Islet of Langerhans (tissue), 1 donor: ENCODE measurements around the gene WNK1.
"Not testable (repeated sequence)": the region's sequence is repeated elsewhere in the genome, so short reads cannot be mapped to it uniquely, and the experiment has no call there.

Experiments used
- FAIRE-seq: peaks from one replicate; lab custom pipeline; 2011; peaks lifted over from hg19 to GRCh38; lab: Jason Lieb, UNC

WNK1 gene

DNA sequence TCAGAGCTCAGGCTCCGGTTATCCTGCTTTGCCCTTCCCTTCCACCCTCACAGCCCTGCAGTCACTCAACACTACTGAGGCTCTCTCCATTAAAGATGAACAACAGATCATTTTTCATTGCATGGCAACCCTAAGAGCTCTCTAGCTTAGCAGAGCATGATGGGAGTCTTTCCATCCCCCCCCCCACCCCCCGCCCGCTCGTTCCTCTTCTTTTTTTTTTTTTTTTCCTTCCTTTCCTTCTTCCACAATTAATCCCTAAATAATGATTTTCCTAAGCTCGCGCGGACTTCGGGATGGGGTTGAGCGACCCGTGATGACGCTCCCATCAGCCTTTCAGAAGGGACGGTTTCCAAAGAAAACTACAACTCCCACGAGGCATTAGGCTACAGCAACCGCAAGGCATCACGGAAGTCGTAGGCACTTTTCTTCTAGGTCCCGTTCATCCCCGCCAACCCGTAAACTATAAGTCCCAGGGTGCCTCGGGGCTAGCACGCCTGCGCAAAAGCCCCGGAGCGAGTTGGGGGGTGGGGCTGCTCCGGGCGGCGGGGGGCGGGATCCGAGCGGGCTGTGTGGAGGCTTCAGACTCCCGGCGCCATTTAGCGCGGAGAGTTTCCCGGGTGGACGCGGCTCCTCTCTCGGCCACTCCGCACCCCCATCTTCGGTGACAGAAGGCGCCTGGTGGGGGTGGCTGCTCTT is at the start of gene WNK1:
TSS of gene WNK1 (plus strand) at position 581 of the 696 bp plus-strand sequence. CDS start 987 bp downstream, outside the sequence.
- peak; percentile 95 for FAIRE-seq

DNA sequence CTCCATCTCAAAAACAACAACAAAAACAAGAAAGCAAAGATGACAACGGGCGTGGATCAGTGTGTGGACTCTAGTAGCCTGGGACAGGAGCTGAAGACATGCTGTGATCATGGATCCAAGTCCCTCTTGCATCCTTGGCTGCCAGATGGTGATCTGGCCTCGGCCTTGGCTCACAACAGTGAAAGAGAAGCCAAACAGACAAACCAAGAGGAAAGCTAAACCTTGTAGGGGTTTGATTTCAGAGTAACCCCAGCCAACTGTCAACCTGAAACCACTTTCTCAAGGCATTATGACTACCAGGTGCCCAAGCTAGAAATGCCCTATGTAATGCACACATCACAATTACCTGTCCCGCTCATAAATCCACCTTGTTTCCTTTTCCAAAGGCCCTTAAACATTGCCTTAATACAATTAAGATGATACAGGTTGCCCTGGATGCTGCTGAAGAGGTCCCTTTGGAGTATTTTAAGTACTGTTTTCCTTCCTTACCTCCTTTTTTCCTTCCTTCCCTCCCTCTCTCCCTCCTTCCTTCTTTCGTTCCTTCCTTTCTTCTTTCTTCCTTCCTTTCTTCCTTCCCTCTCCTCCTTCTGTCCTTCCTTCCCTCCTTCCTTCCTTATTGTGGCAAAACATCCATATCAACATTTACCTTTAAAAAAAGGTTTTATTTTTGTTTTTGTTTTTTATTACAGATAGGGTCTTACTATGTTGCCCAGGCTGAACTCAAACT is 47.7 kb upstream of the WNK1 start:
- FAIRE-seq = no peak

DNA sequence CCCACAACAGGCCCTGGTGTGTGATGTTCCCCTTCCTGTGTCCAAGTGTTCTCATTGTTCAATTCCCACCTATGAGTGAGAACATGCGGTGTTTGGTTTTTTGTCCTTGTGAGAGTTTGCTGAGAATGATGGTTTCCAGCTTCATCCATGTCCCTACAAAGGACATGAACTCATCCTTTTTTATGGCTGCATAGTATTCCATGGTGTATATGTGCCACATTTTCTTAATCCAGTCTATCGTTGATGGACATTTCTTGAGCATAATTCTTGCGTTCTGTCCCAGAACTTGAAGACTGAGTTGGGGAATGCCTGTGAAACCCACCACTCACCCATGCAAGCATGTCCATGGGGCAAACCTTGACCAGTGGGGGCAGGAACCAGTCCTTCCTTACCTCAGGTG is 44.3 kb upstream of the WNK1 start:
- FAIRE-seq = not testable (repeated sequence)

DNA sequence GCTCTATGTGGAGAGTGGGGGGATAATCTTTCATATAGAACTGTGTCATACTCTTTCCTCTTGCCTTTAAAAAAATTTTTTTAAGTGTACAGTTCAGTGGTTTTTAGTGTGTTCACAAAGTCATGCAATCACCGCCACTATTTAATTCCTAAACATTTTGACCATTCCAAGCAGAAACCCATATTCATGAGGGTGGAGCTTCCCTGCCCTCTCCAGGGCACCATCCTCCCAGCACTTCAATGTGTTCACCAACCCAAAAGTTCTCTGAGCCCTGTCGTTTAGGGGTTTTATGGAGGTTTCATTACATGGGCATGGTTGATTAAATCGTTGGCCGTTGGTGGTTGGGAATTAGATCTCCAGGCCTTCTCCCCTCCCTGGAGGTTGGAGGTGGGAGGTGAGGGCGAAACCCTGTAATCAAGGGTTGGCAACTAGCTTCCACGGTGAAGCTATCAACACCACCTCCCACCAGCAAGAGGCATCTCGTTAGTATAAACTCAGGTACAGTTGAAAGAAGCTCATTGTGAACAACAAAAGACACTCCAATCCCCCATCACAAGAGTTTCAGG is 42.8 kb upstream of the WNK1 start:
- no peak for FAIRE-seq

DNA sequence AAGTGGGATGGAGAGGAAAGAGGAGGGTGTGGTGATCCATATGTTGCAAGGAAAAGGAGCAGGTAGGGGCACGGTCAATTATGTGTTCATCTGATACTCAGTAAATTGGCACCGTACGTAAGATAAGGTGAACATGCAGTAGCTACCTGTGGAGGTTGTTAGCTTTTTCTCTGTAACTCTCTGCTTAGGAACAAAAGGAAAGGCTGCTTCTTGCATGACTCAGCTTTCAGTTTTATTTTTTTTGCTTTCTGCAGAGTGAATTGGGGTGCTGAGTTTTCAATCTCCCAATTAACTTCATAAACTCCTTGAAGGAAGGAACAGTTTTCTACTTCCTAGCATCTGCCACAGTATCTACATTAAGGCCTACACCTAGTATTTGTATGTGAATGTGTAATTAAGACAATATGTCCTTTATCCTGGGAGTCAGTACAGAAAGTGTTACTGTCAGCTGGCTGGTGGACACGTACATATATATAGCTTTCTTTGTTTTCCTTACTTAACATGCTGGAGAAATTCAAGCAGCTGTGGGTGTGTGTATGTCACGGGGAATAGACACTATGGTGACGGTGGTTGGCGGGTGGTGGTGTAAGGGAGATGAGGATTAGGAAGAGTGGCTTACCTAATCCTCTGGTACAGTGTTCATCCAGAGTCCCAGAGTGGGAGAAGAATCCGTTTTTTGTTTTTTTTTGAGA is 40.1 kb upstream of the WNK1 start:
- no peak for FAIRE-seq

DNA sequence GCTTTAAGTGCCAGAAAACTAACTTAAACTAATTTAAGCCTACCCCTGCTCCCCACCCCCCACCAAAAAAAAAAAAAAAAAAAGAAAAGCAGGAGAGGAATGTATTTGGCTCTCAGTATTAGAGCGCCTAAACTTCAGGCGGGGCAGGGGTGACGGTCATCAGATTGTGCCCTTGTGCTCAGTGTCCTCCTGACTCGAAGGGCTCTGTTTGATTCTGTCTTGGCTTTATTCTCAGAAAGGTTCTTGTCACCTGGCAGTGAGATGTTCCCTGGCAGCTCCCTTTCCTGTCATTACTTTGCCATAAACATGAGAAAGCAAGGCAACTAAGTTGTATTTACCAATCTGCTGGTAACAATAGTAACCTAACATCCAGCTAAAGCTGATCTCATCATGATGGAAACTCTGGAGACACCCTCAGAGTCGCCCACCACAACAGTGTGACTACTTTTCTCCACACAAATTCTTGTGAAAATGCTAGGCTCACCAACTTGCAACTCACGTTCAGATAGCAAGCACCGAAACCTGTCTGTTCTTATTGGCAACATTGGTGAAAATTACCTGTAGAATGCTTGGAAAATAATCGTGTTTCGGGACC is 39.0 kb upstream of the WNK1 start:
- no peak for FAIRE-seq

DNA sequence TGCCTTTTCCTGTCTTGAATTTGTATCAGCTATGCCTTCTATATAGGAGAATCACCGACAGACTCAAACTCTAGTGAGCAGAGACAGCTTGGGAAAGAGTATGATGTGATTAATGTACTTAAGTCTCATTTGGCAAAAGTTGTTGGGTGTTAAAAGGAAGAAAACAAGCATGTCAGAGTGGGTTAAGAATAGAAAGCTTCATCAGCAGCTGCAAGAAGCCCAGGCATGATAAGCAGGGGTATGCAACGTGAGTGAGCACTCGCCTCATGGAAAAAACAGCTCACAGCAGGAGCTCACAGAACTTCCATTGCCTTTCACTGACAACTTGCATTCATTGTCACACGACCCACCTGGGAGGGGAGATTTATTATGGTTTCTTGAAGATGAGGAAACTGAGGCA is 35.9 kb upstream of the WNK1 start:
- FAIRE-seq = no peak

DNA sequence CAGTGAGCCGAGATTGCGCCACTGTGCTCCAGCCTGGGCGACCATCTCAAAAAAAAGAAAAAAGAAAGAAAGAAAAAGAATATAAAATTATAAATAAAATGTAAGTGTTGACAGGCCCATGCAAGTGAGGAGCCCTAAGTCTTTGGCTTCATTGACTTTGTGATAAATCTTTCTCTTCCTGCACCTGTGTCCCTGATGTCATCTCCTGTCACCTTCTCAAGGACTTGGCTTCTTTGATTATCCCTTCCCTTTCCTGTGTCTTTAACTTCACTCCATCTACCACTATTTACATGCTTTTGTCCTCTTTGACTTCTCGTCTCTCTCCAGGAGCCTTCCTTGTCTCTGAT is 33.6 kb upstream of the WNK1 start:
- FAIRE-seq = no peak

DNA sequence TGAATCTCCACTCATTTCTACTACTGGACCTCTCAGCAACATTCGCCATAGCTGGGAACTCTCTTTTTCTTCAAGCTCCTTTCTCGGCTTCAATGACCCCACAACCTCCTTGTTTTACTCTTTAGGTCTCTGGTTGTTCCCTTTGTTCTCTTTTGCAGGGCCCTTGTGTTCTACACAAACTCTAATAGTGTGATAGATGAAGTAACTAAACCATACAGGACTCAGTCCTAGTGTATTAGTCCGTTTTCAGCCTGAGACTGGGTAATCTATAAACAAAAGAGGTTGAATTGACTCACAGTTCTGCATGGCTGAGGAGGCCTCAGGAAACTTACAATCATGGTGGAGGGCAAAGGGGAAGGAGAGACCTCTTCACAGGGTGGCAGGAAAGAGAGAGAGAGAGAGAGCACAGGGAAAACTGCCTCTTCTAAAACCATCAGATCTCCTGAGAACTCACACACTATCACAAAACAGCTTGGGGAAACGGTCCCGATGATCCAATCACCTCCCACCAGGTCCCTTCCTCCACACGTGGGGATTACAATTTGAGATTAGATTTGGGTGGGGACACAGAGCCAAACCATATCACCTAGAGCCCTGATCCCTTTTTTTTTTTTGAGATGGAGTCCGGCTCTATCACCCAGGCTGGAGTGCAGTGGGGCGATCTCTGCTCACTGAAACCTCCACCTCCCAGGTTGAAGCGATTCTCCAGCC is 32.0 kb upstream of the WNK1 start:
- FAIRE-seq = no peak

DNA sequence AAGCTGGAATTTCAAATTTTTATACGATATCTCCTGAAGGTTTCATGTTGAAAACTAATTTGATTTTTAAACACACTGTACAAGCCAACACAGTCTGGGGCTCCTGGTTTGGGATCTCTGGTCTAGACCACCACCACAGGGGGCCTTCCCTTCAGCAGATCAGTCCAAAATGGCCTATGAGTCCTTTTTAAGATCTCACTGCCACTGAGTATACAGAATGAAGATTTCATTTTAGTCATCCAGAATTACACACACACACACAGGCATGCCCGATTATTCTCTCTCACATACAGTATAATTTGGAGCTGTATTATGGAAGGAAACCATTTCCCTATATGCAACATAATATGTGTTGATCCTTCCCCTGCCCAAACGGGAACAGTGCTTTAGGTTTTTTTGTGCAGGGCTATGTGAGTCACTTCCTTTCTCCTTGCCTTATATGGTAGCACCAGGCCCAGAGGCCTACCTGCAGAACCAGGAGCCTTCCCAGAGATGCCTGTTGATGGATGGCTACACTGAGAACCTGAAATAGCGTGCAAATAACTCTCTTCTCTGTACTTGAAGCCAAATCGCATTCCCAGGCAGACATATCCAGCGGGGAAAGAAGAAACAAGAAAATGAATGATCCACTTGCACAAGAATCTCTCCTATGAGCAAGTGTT is 28.1 kb upstream of the WNK1 start:
- no peak for FAIRE-seq

DNA sequence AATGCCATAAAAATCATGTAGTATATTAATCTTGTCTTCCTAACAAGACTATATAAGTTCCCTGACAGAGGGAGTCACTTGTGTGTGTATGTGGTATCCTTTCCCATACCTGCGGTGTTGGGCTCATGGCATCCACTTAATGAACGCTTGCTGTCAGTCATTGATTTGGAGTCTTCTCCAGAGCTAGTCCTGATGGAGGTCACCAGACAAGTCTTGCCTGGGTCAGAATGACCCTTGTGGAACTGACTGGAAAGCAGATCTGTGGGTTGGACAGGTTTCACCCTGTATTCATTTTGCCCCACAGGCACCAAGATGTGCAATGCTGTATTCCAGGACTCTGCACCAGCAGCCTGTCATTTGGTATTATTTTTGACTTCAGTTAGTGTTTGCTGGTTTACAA is 27.3 kb upstream of the WNK1 start:
- FAIRE-seq = no peak

DNA sequence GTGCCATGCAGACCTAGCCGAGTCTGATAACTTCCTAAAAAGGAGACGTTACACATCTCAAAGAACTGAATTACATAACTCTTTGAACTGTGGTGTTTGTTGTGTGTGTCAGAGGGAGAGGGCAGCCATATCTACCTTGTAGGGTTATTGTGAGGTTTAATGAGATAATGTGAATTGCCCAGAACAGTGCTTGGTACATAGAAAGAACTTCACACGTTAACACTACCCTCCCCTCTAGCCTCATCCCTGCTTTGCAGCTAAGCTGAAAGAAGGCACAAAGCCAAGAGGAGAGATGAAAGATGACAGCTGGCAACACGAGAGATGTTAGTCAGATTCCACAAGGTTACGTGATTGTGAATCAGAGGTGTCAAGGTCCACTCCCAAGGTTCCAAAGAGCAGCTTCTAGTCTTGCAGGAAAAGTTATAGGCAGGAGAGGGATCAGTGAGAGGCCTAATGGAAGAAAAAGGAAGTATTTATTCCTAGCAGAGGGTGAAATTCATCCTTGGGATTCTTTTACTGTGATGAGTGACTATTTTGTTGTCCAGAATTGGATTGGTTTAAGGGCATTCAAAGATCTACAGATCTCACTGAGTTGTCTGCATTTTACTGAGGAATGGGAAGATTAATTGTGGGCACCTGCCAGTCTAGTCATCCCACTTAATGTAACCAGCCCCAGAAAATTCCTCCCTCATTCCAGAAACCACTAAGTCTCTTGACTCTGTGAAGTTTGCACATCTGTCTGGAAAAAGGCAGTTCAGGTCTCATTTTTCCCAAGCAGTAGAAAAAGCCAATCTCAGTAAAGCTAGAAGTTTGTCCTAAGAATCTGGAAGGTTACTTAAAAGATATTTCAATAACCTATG is 25.9 kb upstream of the WNK1 start:
- FAIRE-seq = no peak

DNA sequence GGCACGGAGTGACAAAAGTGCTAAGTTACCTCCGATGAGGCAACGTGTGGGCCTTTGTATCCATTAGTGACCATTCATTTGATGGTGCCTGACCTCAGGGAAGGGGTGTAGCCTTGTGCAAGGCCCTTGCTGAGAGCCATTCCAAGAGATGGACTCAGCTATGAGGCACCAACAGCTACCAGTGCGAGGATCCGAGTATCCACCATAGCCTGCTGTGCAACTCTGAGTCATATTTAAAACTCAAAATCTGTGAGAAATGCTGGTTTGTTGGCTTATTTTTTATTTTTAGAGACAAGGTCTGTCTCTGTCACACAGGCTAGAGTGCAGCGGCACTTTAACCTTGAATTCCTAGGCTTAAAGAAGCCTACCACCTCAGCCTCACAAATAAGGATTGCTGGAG is 25.1 kb upstream of the WNK1 start:
- FAIRE-seq = no peak

DNA sequence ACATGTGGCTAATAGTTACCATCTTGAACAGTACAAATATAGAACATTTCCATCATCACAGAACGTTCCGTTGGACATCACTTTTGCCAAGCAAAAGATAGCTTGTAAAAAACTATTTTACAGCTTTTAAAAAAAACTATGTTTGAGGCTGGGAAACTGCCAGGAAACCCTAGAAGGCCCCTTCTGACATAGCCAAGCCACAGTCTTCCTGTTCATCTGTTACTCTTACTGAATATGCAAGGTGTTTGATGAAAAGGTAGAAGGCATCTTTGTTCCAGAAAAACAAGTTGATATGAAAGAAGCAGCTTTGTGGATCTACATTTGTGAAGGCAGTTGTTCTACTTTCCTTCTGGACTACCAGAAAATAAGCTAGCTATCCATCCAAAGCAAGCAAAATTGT is 23.6 kb upstream of the WNK1 start:
- no peak for FAIRE-seq

DNA sequence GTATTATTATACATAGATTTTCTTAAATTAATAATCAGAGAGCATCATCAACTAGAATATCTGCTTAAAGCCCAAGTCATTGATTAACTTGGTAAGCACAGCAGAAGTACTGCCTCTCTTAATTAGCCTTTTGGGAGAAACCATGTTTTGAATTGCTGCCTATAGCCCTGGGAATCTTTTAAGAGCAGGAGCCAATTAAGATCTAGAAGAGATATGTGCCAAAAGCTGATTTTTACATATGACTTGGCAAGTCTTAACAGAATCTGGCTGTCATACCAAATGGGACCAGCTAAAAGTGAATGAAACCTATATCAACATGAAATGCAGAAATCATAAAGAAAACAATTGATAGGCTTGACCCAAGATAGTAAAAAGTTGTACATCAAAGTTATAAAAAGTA is 23.2 kb upstream of the WNK1 start:
- FAIRE-seq = no peak

DNA sequence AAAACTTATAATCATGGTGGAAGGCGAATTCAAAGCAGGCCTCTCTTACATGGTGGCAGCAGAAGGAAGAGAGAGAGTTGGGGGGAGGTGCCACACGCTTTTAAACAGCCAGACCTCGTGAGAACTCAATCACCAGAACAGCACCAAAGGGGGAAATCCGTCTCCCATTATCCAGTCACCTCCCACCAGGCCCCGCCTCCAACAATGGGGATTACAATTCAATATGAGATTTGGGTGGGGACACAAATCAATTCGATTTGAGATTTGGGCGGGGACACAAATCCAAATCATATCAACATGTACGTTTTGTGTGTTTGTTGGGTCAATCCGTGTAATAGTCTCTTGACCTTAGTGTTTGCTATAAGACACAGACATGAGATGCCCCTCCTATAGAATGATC is 21.8 kb upstream of the WNK1 start:
- FAIRE-seq = no peak

DNA sequence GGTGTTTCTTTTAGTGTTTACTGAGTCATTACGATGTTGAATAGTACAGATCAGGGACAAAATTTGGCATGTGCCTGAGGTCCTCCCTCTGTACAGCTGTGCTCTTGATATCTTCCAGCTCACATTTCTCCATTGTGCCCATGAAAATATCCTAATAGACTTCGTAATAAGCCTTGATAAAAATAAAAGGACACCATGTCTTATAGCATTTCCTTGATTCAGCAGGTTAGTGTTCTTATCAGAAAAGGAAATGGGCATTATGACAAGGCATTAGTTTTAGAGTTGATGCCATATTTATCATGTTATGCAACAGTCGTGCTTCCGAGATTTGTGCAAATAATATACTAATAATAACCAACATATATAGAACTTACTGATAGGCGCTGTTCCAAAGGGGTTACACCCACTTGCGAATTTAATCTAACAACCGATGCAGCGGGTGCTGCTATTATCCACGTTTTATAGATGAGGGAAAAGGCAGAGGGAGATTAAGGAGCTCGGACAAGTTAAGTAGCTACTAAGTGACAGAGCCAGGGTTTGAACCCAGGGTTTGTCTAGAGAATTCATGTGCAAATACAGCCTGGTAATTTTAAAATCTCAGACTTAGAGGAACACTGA is 15.1 kb upstream of the WNK1 start:
- no peak for FAIRE-seq

DNA sequence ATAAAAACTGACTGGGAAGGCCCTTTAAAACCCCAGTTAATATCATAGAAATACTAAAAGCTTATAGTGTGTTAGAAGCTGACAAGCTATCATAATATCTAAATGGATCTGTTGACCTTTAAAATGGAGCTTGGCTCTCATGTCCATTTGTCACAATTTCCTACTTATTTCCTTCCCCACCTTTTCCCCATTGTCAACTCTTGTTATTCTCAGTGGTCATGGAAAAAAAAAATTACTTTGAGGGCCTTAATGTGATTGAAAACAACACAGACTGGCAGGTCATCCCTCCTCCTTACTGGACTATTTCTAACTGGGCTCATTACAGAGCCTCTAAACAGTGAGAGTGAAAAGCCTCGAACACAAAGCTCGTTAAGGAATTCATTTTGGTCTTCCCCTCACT is 13.7 kb upstream of the WNK1 start:
- no peak for FAIRE-seq

DNA sequence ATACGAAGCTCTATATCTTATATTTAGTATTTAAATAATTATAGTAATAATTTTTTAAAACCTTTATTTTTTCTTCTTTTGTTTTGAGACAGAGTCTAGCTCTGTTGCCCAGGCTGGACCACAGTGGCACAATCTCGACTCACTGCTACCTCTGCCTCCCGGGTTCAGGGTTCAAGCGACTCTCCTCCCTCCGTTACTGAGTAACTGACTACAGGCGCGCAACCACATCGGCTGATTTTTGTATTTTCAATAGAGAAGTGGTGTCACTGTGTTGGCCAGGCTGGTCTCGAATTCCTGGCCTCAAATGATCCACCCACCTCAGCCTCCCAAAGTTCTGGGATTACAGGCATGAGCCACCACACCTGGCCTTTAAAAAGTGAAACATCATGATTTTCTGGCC is 13.0 kb upstream of the WNK1 start:
- FAIRE-seq = no peak

DNA sequence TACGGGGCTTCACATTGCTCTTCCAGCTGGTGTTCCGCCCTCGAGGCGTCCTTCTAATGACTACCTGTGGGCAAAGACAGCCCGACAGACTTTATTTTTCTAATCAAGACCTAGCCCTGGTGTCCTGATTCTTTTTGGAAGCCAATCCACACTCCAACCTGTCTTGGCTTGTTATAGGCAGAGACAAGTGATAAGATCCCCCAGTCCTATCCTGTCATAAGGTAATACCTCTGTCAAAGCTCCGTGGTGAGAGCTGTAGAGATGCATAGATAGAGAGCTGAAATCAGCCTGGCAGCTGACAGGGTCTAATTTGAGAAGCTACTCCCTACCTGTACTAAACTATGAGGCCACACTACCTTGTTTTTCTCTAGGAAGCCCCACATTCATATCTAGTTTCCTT is 11.5 kb upstream of the WNK1 start:
- FAIRE-seq = no peak
